ENCODE results near the gene SSR4.

SSR4 gene

GRCh38 chrX:153782313-153782712 is 12.2 kb upstream of the SSR4 start:
- DNase-seq: no peak

- DNase-seq: no peak
Observed at GRCh38 chrX:153782871-153783270, 11.6 kb upstream of the SSR4 start.

GRCh38 chrX:153783378-153784013 is 11.0 kb upstream of the SSR4 start:
- no peak for DNase-seq

- no peak for DNase-seq
Observed at GRCh38 chrX:153784325-153784967, 10.0 kb upstream of the SSR4 start.

GRCh38 chrX:153786669-153787068 is 7.8 kb upstream of the SSR4 start:
- no peak for DNase-seq

GRCh38 chrX:153789654-153790053 is 4.8 kb upstream of the SSR4 start:
- DNase-seq: no peak

GRCh38 chrX:153791104-153791852 is 3.2 kb upstream of the SSR4 start:
- no peak for DNase-seq

- DNase-seq: no peak
Observed at GRCh38 chrX:153792368-153792767, 2.1 kb upstream of the SSR4 start.

- DNase-seq: no peak
Observed at GRCh38 chrX:153793291-153793690, 1.2 kb upstream of the SSR4 start.

- DNase-seq: no peak
Observed at GRCh38 chrX:153794897-153795816, 689 bp downstream of the SSR4 start.

- no peak for DNase-seq
Observed at GRCh38 chrX:153797415-153798015, 3.0 kb downstream of the SSR4 start.

- DNase-seq: no peak
Observed at GRCh38 chrX:153799326-153799725, 4.9 kb downstream of the SSR4 start.

GRCh38 chrX:153800177-153800722 is 5.8 kb downstream of the SSR4 start:
- no peak for DNase-seq

GRCh38 chrX:153800746-153801145 is 6.3 kb downstream of the SSR4 start:
- no peak for DNase-seq

- DNase-seq: no peak
Observed at GRCh38 chrX:153801669-153802068, 7.2 kb downstream of the SSR4 start.

GRCh38 chrX:153802513-153803045 is 8.1 kb downstream of the SSR4 start:
- DNase-seq: no peak

- no peak for DNase-seq
Observed at GRCh38 chrX:153803211-153804099, 9.0 kb downstream of the SSR4 start.

- no peak for DNase-seq
Observed at GRCh38 chrX:153804100-153804595, 9.7 kb downstream of the SSR4 start.

- DNase-seq: no peak
Observed at GRCh38 chrX:153804621-153805020, 10.2 kb downstream of the SSR4 start.

GRCh38 chrX:153805436-153805835 is 11.0 kb downstream of the SSR4 start:
- no peak for DNase-seq
